ENCODE data around the gene SH3D19.

GRCh38 chr4:151356510-151356909, 31.1 kb upstream of the SH3D19 start:
- no peak for TF ChIP-seq CTCF (conservative IDR thresholded peaks at IDR 0.05; ENCODE audit: low read length)
- no peak for TF ChIP-seq EZH2phosphoT487 (IDR thresholded peaks at IDR 0.05; ENCODE audit: borderline replicate concordance, low read depth, low read length)

All from OCI-LY7 (cell line).